Activated naive CD4-positive, alpha-beta T cell treated with anti-CD3 and anti-CD28 coated beads for 36 hours (primary cell): ENCODE measurements around the gene PFKFB2. TPM values are rescaled to one million over a fixed set of nuclear protein-coding genes. Genes with fewer than 3 reads are reported as not detected.
"Not testable (repeated sequence)": the region's sequence is repeated elsewhere in the genome, so short reads cannot be mapped to it uniquely, and the experiment has no call there.

Experiments used
- CTCF ChIA-PET: fragments of 350-600 bp; sonication (Branson Sonifier 250); formaldehyde crosslinking; loops from one replicate; lab custom pipeline; 2021; ENCODE audit warnings: antibody characterized with exemption; lab: Charles Lee
- DNase-seq: peaks from one replicate; pipeline ENCODE4 v3.0.0-alpha.2; 2020
- H3K27ac Mint-ChIP-seq: one replicate; pipeline ENCODE4 v1.8.0; 2021; ENCODE audit warnings: mild to moderate bottlenecking, mixed read lengths
- H3K27me3 Mint-ChIP-seq: one replicate; pipeline ENCODE4 v1.8.0; 2021; ENCODE audit warnings: low read depth, mixed read lengths
- H3K36me3 Mint-ChIP-seq: one replicate; pipeline ENCODE4 v1.8.0; 2021; ENCODE audit warnings: low read depth, mixed read lengths
- H3K4me1 Mint-ChIP-seq: one replicate; pipeline ENCODE4 v1.8.0; 2021; ENCODE audit warnings: low read depth, mixed read lengths
- H3K4me3 Mint-ChIP-seq: one replicate; pipeline ENCODE4 v1.8.0; 2021; ENCODE audit warnings: mild to moderate bottlenecking, moderate library complexity, mixed read lengths
- H3K9me3 Mint-ChIP-seq: one replicate; pipeline ENCODE4 v1.8.0; 2021; ENCODE audit warnings: mixed read lengths
- intact Hi-C: fragments of 100-400 bp; cut with micrococcal nuclease; formaldehyde crosslinking; loops from one replicate; pipeline ENCODE4 v1.15.1; 2023
- total RNA-seq, 2 experiments: library from RNA; stranded (reverse); gene quantifications; one replicate each; pipeline ENCODE4 v1.2.3, GENCODE V29; 2021

The PFKFB2 gene
- total RNA-seq, 2 experiments from 2014 or later, result 3.4 to 6.2 TPM

- Mint-ChIP-seq H3K27me3 (peaks cover 24% of the 10 kb centered on the region), H3K27ac (no peak within 1 kb of the TSS), H3K4me3 (no peak within 1 kb of the TSS), H3K36me3 (no peaks in the 10 kb centered on the region), H3K9me3 (no peaks in the 10 kb centered on the region), H3K4me1 (no peaks in the 10 kb centered on the region)
- intact Hi-C loops, result no loop called here
- CTCF ChIA-PET, result interaction anchor here (1.1 to 1.4 kb wide), 3 partner anchors 10 to 27 kb away, joined by 3 to 5 read pairs (median 4); no protein-coding TSS in a partner anchor
- no peak for DNase-seq
These were observed 20.5 kb upstream of the PFKFB2 start, which contains the start of gene C1orf116 for GRCh38 chr1:207032528-207033017. Gene C1orf116, minus strand, starts transcription at chr1:207032756. Its CDS starts 5,158 bp downstream, at chr1:207027598.

GRCh38 chr1:207033302-207033701, 19.8 kb upstream of the PFKFB2 start:
- Mint-ChIP-seq H3K27me3 (peaks cover 24% of the 10 kb centered on the region), H3K4me3 (no peak overlapping the region), H3K4me1 (no peaks in the 10 kb centered on the region), H3K36me3 (no peaks in the 10 kb centered on the region), H3K27ac (no peak overlapping the region), H3K9me3 (no peaks in the 10 kb centered on the region)
- intact Hi-C loops, result no loop called here
- CTCF ChIA-PET, result interaction anchor here (1.1 to 1.4 kb wide), 3 partner anchors 11 to 28 kb away, joined by 3 to 5 read pairs (median 4); no protein-coding TSS in a partner anchor
- DNase-seq, result no peak

- no peaks in the 10 kb centered on the region for H3K4me1 Mint-ChIP-seq
- no peaks in the 10 kb centered on the region for H3K36me3 Mint-ChIP-seq
- CTCF ChIA-PET, result no interaction called here
- no peak overlapping the region for H3K4me3 Mint-ChIP-seq
- H3K27me3 Mint-ChIP-seq, result peaks cover 19% of the 10 kb centered on the region
- intact Hi-C loops, result no loop called here
- H3K9me3 Mint-ChIP-seq, result no peaks in the 10 kb centered on the region
- DNase-seq, result no peak
- no peak overlapping the region for H3K27ac Mint-ChIP-seq
These were observed 18.9 kb upstream of the PFKFB2 start for GRCh38 chr1:207034208-207034607.

- peaks cover 19% of the 10 kb centered on the region for H3K27me3 Mint-ChIP-seq
- no peak overlapping the region for H3K27ac Mint-ChIP-seq
- no peak for DNase-seq
- no peaks in the 10 kb centered on the region for H3K4me1 Mint-ChIP-seq
- CTCF ChIA-PET, result no interaction called here
- H3K36me3 Mint-ChIP-seq, result no peaks in the 10 kb centered on the region
- H3K9me3 Mint-ChIP-seq, result no peaks in the 10 kb centered on the region
- intact Hi-C loops, result no loop called here
- no peak overlapping the region for H3K4me3 Mint-ChIP-seq
These were observed 18.1 kb upstream of the PFKFB2 start for GRCh38 chr1:207034998-207035397.

GRCh38 chr1:207035877-207036551, 17.1 kb upstream of the PFKFB2 start:
- CTCF ChIA-PET, result no interaction called here
- intact Hi-C loops, result no loop called here
- Mint-ChIP-seq H3K9me3 (no peaks in the 10 kb centered on the region), H3K4me3 (no peak overlapping the region), H3K36me3 (no peaks in the 10 kb centered on the region), H3K27me3 (peaks cover 18% of the 10 kb centered on the region), H3K27ac (no peak overlapping the region), H3K4me1 (no peaks in the 10 kb centered on the region)
- DNase-seq, result no peak

- intact Hi-C loops, result no loop called here
- H3K9me3 Mint-ChIP-seq, result no peaks in the 10 kb centered on the region
- H3K27ac Mint-ChIP-seq, result no peak overlapping the region
- peaks cover under 1% of the 10 kb centered on the region for H3K4me1 Mint-ChIP-seq
- H3K4me3 Mint-ChIP-seq, result no peak overlapping the region
- H3K36me3 Mint-ChIP-seq, result no peaks in the 10 kb centered on the region
- DNase-seq, result no peak
- CTCF ChIA-PET, result interaction anchor here (1.2 kb wide), 1 partner anchor 9 kb away, joined by 3 read pairs; no protein-coding TSS in a partner anchor
- peaks cover 9% of the 10 kb centered on the region for H3K27me3 Mint-ChIP-seq
These were observed 16.2 kb upstream of the PFKFB2 start for GRCh38 chr1:207036865-207037264.

GRCh38 chr1:207039380-207040180, 13.5 kb upstream of the PFKFB2 start:
- no peak overlapping the region for H3K4me3 Mint-ChIP-seq
- H3K4me1 Mint-ChIP-seq, result peaks cover 16% of the 10 kb centered on the region
- peaks cover 3% of the 10 kb centered on the region for H3K36me3 Mint-ChIP-seq
- intact Hi-C loops, result no loop called here
- H3K27ac Mint-ChIP-seq, result no peak overlapping the region
- no peaks in the 10 kb centered on the region for H3K9me3 Mint-ChIP-seq
- CTCF ChIA-PET, result interaction anchor here (1.2 kb wide), 2 partner anchors 10 kb away, joined by 6 read pairs; no protein-coding TSS in a partner anchor
- no peak for DNase-seq
- H3K27me3 Mint-ChIP-seq, result no peaks in the 10 kb centered on the region

- peaks cover 22% of the 10 kb centered on the region for H3K4me1 Mint-ChIP-seq
- no peaks in the 10 kb centered on the region for H3K9me3 Mint-ChIP-seq
- peaks cover 5% of the 10 kb centered on the region for H3K36me3 Mint-ChIP-seq
- intact Hi-C loops, result no loop called here
- DNase-seq, result no peak
- CTCF ChIA-PET, result interaction anchor here (1.2 kb wide), 1 partner anchor 10 kb away, joined by 6 read pairs; no protein-coding TSS in a partner anchor
- H3K27me3 Mint-ChIP-seq, result no peaks in the 10 kb centered on the region
- no peak overlapping the region for H3K4me3 Mint-ChIP-seq
- H3K27ac Mint-ChIP-seq, result no peak overlapping the region
These were observed 12.9 kb upstream of the PFKFB2 start for GRCh38 chr1:207040181-207040533.

GRCh38 chr1:207041397-207041796, 11.7 kb upstream of the PFKFB2 start:
- H3K27me3 Mint-ChIP-seq, DNase-seq, H3K27ac Mint-ChIP-seq, H3K9me3 Mint-ChIP-seq, intact Hi-C loops, H3K36me3 Mint-ChIP-seq, H3K4me3 Mint-ChIP-seq: not testable (repeated sequence)
- H3K4me1 Mint-ChIP-seq, result peaks cover 33% of the 10 kb centered on the region
- CTCF ChIA-PET, result interaction anchor here (1.1 kb wide), 1 partner anchor 8 kb away, joined by 4 read pairs; no protein-coding TSS in a partner anchor

- Mint-ChIP-seq H3K27ac (no peak overlapping the region), H3K4me1 (peaks cover 61% of the 10 kb centered on the region), H3K4me3 (no peak overlapping the region), H3K9me3 (no peaks in the 10 kb centered on the region), H3K27me3 (no peaks in the 10 kb centered on the region), H3K36me3 (peaks cover 22% of the 10 kb centered on the region)
- intact Hi-C loops, result no loop called here
- CTCF ChIA-PET, result interaction anchor here (1.5 kb wide), 1 partner anchor 114 kb away, joined by 3 read pairs; no protein-coding TSS in a partner anchor
- DNase-seq, result no peak
These were observed 7.6 kb upstream of the PFKFB2 start for GRCh38 chr1:207045453-207045852.

- DNase-seq, result no peak
- CTCF ChIA-PET, result interaction anchor here (1.2 to 2.0 kb wide), 4 partner anchors 18 to 357 kb away, joined by 3 to 7 read pairs (median 4); no protein-coding TSS in a partner anchor
- no peaks in the 10 kb centered on the region for H3K27me3 Mint-ChIP-seq
- H3K27ac Mint-ChIP-seq, result no peak overlapping the region
- intact Hi-C loops, result no loop called here
- H3K4me3 Mint-ChIP-seq, result no peak overlapping the region
- H3K36me3 Mint-ChIP-seq, result peaks cover 21% of the 10 kb centered on the region
- H3K9me3 Mint-ChIP-seq, result no peaks in the 10 kb centered on the region
- H3K4me1 Mint-ChIP-seq, result peaks cover 71% of the 10 kb centered on the region
These were observed 5.6 kb upstream of the PFKFB2 start for GRCh38 chr1:207047505-207047904.

GRCh38 chr1:207048041-207048440, 5.0 kb upstream of the PFKFB2 start:
- DNase-seq, result no peak
- peaks cover 19% of the 10 kb centered on the region for H3K36me3 Mint-ChIP-seq
- no peak overlapping the region for H3K4me3 Mint-ChIP-seq
- H3K4me1 Mint-ChIP-seq, result peaks cover 70% of the 10 kb centered on the region
- no peaks in the 10 kb centered on the region for H3K27me3 Mint-ChIP-seq
- CTCF ChIA-PET, result interaction anchor here (0.7 to 2.0 kb wide), 4 partner anchors 18 to 451 kb away, joined by 3 to 7 read pairs (median 4); no protein-coding TSS in a partner anchor
- intact Hi-C loops, result no loop called here
- no peaks in the 10 kb centered on the region for H3K9me3 Mint-ChIP-seq
- no peak overlapping the region for H3K27ac Mint-ChIP-seq
